NCI-H2029 treated with DMSO at 0.1 percent for 48 hours (cell line): ENCODE results near the gene POLD4.
A peak's percentile ranks its signal among the peaks of the same experiment; 100 is the strongest.
"Not testable (repeated sequence)": the region's sequence is repeated elsewhere in the genome, so short reads cannot be mapped to it uniquely, and the experiment has no call there.

ENCODE experiments used
- DNase-seq: peaks from one replicate; lab custom pipeline; 2025; lab: John Stamatoyannopoulos, UW

Gene POLD4

DNA sequence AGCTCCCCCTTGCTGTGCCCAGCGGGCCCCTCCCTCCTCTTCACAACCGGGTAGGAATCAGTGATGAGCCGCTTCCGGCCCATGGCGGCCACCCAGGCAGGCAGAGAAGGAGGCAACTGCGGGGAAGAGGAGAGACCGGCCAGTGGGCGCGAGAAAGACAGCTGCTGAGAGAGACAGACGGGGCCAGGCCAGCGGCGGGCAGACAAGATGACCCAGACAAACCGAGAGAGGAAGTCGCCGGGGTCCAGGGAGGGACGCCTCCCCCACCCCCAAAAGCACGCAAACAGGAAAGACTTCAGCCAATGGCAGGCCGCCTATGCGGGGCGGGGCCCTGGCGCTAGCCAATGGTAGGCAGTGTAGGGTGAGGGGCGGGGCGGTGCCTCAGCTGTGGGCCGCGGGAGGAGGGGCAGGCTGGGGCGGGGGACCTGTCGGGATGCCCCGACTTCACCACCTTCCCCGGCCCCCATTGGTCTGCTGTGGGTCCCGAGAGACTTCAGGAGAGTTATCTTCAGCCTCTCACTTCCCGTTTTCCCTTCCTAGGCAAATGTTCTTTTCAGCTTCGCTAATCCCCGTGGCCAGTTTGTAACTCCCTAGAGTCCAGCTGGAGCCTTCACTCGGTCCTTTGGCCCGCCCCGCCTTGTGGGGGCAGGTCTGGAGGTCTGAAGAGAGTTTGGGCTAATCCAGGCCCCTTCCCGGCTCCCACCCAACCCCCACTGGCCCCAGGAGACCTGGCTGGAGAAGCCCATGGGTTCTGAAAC lies at the start of gene POLD4:
POLD4 (minus strand) TSS at position 230 of the 758 bp plus-strand sequence; CDS start at position 83, 147 bp downstream.
- peak; percentile 79 for DNase-seq

DNA sequence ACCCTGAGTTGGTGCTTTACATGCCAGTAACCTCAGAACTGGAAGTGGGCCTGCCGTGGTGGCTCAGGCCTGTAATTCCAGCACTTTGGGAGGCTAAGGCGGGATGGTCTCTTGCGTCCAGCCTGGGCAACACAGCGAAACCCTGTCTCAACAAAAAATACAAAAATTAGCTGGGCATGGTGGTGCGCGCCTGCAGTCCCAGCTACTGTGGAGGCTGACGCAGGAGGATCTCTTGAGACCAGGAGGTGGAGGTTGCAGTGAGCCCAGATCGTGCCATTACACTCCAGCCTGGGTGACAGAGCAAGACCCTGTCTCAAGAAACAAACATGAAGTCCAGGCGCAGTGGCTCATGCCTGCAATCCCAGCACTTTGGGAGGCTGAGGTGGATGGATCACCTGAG lies 49.7 kb upstream of the POLD4 start:
- not testable (repeated sequence) for DNase-seq

DNA sequence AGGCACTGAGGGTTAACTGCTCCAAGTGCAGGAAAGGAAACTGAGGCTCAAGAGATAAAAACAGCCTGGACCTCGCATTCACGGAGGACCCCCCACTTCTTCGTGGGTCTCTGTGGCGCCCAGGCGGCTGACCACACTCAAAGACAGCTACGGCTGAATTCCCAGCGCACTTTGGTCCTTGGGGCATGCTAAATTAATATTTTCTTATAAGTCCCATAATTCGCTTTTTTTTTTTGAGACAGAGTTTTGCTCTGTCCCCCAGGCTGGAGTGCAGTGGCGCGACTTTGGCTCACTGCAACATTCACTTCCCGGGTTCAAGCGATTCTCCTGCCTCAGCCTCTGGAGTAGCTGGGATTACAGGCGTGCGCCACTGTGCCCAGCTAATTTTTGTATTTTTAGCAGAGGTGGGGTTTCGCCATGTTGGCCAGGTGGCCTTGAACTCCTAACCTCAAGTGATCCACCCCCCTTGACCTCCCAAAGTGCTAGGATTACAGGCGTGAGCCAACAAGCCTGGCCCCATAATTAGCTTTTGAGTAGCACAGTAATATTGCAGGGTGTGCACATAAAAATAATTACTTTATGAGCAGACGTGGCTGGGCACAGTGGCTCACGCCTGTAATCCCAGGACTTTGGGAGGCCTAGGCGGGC lies 49.0 kb upstream of the POLD4 start:
- not testable (repeated sequence) for DNase-seq

DNA sequence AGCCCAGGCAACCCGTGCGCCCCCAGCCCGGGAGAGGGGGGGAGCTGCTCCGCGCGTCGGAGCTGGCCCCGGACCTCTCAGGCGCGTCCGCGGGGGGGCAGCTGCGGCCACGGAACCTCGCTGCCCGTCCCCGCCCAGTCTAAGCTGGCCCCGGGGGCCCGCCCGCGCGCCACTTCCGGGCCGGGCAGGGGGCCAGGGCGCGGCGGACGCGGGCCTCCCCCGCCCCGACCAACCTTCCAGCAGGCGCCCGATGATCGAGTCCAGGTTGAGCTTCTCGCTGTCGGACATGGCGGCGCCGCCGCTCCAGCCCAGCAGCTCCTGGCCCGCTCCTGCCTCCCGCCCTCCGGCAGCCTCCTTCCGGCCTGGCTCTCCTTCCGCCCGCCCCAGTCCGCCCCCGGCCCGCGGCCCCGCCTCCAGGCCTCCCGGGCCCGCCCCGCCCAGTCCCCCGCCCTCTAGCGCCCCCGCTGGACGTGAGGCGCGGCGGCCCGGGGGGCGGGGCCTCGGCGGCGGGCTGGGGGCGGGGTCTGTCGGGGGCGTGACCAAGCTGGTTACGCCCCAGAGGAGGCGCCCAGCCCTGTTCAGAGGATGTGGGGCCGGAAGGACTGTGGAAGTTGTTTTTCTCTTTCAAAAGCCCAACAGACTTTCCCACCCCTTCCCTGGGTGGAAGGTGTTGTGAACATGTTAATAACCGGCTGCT lies 48.3 kb upstream of the POLD4 start, which contains the start of gene PPP1CA:
PPP1CA (minus strand) TSS at position 364 of the 697 bp plus-strand sequence; CDS start at position 288, 76 bp downstream.
- peak; percentile 76 for DNase-seq

DNA sequence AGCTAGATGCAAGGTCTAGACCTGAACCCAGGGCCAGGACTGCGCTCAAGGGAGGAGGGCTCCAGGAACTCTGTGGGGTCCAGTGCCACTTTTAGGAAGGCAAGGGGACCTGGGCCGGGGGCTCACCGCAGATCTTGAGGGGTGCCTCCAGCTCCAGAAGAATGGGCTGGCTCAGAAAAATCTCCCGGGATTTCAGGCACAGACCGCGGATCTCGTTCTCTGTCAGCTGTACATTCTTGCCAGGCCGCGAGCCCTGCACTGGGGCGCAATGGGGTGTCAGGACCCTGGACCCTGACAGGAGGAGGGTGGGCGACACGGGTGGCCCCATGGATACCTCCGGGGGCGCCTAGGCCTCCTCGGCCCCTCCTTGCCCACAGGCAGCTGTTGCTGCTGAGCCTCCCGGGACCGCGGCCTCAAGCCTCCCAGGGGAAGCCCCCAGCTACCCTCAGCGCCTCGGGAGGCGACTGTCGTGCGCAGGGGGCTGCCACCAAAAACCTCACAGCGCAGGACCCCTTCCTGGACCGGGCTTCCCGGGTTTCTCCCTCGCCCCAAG lies 47.7 kb upstream of the POLD4 start:
- DNase-seq, result no peak

DNA sequence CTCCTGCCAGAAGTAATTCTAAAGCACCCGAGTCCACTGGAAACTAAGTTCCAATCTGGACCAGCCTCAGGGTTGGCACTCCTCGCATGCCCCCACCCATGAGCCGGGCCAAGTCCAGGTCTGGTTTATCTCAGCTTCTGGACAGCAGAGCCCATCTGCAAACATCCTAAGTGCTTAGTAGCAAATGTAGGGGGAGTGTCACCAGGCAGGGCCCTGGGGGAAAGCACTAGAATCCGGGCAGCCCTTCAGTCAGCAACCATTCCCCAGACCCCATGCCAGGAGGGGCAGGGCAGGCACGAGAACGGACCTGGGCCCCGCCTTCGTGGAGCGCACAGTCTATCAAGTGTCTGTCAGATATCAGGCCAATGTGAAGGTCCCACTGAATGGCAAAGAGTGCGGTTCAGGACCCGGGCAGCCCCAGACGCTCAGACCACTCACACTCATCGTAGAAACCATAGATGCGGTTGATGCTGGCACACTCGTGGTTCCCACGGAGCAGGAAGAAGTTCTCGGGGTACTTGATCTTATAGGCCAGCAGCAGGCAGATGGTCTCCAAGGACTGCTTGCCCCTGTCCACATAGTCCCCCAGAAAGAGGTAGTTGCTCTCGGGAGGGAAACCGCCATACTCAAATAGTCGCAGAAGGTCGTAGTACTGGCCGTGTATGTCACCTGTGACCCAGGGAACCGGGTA lies 47.0 kb upstream of the POLD4 start:
- no peak for DNase-seq

DNA sequence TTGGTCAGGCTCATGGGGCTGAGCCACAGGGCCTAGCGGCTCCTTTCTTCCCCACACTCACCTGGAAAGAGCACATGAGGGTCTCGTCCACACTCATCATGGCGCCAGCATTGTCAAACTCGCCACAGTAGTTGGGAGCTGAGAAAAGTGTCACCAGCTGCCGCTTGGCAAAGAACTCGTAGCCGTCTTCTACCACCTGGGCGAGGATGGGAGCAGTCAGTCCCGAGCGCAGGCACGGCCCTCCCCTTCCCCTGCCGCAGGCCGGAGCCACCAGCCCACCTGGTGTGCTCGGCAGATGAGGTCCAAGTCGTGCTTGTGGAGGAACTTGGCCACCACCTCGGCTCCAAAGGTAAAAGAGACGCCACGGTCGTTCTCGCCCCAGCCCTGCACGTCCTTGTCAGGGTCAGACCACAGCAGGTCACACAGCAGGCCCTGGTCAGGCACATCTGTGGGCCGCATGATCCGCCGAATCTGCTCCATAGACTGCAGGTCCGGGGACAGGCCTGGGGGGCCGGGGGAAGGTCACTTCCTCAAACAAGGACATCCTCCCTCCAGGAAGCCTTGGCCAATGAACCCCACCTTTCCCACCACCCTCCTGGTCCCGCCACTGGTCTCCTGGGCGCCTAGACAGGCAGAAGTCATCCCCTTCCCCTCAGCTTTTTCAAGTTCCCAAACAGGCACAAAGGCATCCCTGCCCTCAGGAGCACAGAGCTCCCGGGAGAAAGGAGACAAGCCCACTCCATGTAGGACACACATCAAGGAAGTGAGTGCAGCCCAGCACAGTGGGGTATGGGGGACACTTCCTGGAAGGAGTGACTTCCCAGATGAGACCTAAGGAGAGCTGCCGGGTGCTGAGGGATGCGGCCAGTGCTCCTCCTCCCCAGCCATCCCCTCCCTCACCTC lies 45.6 kb upstream of the POLD4 start:
- no peak for DNase-seq

DNA sequence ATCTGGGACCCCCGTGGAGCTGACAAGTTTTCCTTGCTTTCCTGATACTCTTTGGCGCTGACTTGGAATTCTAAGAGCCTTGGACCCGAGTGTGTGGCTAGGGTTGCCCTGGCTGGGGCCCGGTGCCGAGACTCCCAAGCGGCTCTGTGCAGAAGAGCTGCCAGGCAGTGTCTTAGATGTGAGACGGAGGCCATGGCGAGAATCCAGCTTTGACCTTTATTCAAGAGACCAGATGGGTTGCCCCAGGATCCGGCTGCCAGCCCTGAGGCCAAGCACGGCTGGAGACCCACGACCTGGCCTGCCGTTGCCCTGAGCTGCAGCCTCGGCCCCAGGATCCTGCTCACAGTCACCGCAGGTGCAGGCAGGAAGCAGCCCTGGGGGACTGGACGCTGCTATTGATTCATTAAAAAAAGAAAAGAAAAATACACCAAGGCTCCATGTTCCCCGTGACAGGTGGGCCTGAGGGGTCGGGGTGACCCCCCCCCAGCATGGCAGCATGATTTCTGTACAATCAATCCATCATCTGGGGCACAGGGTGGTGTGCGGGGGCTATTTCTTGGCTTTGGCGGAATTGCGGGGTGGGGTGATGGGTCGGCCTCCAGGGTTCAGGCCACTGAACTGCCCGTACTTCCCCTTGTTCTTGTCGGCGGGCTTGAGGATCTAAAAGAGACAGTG lies 44.8 kb upstream of the POLD4 start:
- DNase-seq, result no peak

DNA sequence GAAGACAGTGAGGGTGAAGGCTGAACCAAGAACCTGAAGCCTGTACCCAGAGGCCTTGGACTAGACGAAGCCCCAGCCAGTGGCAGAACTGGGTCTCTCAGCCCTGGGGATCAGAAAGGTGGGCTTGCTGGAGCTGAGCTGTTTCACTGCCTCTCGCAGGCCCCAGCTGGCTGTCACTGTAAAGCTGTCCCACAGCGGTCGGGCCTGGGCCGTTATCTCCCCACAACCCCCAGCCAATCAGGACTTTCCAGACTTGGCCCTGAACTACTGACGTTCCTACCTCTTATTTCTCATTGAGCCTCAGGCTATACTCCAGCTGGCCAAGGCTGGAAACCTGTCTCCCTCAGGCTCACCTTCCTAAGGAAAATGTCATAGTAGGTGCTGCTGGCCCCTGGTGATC lies 44.2 kb upstream of the POLD4 start:
- no peak for DNase-seq

DNA sequence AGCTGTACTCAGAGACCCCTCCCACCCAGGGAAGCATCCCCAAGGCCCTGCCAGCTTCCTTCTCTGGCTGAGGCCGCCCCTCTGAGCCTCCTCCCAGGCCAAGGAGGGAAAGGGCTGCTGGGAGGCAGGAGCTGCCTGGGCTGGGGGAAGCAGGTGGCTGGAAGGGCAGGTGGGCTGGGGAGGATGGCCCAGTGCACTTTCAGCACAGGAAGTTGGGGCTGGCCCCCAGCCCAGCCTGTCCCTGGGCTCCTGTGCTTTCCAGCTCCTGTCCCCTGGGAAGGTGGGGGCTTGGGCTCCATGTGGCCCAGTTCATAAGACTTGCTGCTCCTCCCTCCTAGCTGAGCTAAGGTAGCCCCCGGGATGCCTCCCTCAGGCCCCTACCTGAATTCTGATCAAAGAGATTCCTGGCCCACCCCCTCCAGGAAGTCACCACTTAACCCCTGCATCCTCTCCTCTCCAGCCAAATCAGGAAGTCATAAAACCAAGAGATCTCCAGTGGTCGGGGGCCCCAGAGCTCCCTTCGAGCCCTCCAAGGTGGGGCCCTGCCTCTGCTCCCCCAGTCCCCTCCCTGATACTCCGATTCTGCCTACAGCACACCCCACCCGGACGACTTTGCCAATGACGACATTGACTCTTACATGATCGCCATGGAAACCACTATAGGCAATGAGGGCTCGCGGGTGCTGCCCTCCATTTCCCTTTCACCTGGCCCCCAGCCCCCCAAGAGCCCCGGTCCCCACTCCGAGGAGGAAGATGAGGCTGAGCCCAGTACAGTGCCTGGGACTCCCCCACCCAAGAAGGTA lies 43.4 kb upstream of the POLD4 start:
- no peak for DNase-seq

DNA sequence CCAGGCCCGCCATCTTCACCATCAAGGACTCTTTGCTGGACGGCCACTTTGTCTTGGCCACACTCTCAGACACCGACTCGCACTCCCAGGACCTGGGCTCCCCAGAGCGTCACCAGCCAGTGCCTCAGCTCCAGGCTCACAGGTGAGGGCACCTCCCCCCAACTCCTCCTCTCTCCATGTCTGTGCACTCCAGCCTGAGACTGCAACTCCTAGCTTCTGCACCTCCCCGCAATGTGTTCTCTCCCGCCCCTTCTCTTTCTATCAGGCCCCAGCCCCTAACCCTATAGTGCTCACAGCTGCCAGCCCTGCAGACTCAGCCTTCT lies 42.9 kb upstream of the POLD4 start:
- no peak for DNase-seq

DNA sequence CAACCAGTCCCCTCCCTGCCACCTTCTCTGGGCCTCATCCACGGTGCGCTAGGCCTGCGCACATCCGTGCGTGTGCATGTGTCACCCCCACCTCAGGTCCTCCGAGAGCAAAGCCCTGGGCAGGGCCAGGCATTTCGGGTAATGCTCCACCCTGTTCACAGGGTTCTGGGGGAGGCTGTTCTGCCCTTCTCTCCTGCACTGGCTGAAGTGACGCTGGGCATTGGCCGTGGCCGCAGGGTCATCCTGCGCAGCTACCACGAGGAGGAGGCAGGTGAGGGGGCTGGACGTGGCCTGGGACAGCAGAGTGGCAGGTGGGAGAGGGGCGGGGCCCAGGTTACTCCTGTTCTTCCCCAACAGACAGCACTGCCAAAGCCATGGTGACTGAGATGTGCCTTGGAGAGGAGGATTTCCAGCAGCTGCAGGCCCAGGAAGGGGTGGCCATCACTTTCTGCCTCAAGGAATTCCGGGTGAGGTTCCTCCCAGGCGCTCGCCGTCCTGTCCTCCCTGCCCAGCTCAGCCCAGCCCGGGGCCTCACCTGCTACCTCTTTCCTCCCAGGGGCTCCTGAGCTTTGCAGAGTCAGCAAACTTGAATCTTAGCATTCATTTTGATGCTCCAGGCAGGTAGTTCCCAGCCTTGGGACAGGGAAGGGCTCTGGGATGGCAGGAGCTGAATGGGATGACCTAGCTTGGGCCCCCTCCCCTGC lies 42.4 kb upstream of the POLD4 start:
- no peak for DNase-seq

DNA sequence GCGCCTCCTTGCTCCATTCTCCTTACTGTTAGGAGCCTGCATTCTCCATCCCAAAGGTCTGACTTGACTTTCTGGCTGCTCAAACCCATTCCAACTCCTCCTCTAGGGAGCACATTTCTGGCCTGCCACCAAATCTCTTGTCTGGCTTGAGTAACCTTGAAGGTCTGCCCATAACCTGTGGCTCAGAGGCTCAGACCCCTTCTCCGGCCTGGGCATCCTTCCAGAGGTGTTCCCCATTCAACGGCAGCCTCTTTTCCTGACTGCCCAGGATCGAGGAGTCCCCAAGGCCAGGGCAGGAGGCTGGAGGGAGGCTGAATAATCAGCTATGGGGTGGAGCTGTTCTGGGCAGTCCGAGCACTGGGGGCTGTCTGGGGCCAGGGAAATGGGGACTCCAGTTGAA lies 40.6 kb upstream of the POLD4 start:
- no peak for DNase-seq

DNA sequence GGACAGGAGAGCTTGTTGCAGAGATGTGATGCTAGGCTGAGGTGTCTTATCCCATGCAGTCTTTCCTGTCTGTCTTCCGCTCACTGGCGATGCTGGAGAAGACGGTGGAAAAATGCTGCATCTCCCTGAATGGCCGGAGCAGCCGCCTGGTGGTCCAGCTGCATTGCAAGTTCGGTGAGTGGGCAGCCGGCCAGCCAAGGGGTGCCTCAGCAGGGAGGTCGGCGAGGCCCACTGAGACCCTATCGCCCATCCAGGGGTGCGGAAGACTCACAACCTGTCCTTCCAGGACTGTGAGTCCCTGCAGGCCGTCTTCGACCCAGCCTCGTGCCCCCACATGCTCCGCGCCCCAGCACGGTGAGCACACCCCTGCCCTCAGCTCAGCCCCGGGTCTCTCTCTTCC lies 40.1 kb upstream of the POLD4 start:
- DNase-seq, result no peak

DNA sequence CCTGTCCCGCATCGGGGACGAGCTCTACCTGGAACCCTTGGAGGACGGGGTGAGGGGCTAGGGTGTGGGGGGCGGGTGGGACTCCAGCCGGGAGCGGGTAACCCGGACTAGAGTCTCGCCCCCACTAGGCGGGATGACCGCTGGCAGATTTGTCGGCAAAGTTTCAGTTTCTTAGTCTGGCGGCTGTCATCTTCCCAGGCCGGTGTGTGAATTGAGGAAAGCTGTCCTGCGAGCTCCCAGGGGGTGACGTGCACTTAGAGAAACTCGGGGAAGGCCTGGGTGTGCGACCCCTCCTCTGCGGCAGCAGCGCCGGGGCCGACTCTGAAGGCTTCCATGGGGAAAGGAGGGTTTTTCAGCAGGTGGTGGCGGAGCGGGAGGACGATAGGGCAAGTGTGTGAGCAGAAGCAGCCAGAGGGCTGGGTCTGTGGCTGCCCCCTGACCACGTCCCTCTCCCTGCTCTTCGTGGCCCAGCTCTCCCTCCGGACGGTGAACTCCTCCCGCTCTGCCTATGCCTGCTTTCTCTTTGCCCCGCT lies 38.9 kb upstream of the POLD4 start:
- DNase-seq, result no peak

DNA sequence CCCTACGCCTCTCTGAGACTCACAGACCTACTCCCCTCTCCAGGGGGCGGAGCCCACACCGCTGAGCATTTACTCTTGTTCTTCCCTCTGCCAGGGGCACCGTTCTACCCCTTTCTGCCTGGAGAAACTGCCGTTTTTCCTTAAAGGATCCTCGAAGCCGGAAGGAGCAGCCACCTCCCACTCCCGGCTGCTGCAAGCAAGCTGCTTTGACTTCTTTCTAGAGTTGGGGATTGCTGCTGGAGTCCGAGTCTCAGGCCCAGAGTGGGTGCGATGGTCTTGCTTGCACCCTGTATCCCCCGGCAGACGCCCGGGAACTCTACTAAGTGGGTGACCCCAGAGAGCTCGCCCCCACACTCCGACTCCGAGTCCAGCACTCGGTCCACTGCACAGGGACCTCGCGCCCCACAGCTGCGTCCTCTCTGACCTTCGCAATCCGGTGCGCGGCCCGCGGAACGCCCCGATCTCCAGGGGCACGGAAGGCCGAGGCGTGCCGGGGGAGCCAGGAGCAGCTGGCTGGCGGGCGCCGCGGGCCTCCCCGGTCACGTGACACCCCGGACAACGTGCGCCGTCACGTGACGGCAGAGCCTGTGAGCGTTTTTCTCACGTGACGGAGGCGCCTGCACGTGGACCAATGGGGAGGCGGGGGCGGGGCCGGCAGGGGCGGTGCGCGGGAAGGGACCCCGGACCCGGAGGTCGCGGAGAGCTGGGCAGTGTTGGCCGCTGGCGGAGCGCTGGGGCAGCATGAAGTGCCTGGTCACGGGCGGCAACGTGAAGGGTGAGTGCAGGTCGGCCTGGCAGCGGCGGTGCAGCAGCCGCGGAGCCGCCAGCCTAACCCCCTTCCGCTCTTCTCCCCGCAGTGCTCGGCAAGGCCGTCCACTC lies 38.2 kb upstream of the POLD4 start, which contains the start of gene RAD9A:
RAD9A (plus strand) TSS at position 683 of the 879 bp plus-strand sequence; CDS start at position 742, 59 bp downstream.
- DNase-seq, result no peak

DNA sequence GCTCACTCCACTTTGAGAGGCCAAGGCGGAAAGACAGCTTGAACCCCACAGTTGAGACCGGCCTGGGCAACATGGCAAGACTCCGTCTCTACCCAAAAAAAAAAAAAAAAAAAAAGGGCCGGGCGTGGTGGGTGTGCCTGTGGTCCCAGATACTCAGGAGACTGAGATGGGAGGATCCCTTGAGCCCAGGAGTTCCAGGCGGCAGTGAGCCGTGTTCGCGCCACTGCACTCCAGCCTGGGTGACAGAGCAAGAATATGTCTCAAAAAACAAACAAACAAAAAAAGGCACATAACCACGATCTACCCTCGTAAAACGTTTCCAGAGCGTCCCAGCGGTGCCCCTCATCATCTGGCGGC lies 37.6 kb upstream of the POLD4 start:
- no peak for DNase-seq

DNA sequence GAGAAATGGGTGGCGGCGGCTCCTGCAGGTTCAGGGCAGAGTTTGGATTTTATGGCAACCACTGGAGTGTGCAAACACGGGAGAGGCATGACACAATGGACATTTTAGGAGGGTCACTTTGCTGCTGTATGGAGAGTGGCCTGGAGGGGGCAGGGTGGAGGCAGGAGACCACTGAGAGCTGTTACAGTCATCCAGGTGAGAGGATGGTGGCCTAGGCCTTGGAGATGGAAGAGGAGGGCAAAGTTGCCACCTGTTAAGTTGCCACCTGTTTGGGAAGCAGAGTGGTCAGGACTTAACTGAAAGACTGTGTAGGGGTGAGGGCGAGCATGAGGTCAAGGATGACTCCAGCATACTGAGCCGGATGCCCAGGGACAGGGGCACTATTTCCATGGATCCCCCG lies 36.1 kb upstream of the POLD4 start:
- peak; percentile 24 for DNase-seq
